Measurements from ENCODE around the gene YPEL2.

YPEL2 gene

GRCh38 chr17:59416184-59416583, 84.7 kb downstream of the YPEL2 start:
- Histone ChIP-seq H3K27me3 (ENCODE audit: low read length) (no peaks in the 10 kb centered on the region), H3K4me3 (ENCODE audit: insufficient read depth, low read length, poor library complexity, severe bottlenecking) (no peak overlapping the region), H3K9me2 (replicated peaks; ENCODE audit: insufficient read depth, low read length) (no peaks in the 10 kb centered on the region), H3F3A (ENCODE audit: insufficient read depth) (no peaks in the 10 kb centered on the region), H4K20me1 (ENCODE audit: low read depth, low read length) (no peaks in the 10 kb centered on the region), H3K4me2 (ENCODE audit: low read depth, low read length, poor library complexity, severe bottlenecking) (no peak overlapping the region), H3K36me3 (ENCODE audit: low read length) (no peaks in the 10 kb centered on the region), H2AFZ (ENCODE audit: low read depth, low read length, severe bottlenecking) (no peak overlapping the region), H3K9ac (ENCODE audit: low read length) (no peak overlapping the region), H3K9me3 (ENCODE audit: insufficient read depth, low read length) (no peaks in the 10 kb centered on the region), H3K79me2 (ENCODE audit: insufficient read depth, low read length) (no peaks in the 10 kb centered on the region), H3K27ac (ENCODE audit: low read depth, low read length) (no peak overlapping the region)
- TF ChIP-seq EZH2phosphoT487 (conservative IDR thresholded peaks at IDR 0.05; ENCODE audit: low read length) (no peak), CTCF (IDR thresholded peaks at IDR 0.05; ENCODE audit: insufficient read depth, low read length, poor library complexity, severe bottlenecking) (no peak)

DNA sequence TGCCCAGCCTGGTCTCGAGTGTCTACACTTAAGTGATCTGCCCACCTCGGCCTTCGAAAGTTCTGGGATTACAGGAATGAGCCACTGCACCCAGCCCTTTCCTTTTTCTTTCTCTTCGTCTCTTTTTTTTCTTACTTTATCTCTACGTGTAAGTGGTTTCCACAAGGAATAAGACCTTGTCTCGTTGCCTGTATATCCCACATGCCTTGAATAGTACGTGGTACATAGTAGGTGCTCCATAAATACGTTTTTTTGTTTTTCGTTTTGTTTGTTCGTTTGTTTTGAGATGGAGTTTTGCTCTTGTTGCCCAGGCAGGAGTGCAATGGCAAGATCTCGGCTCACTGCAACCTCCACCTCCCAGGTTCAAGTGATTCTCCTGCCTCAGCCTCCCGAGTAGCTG, 86.0 kb downstream of the YPEL2 start:
- no peak overlapping the region for H3K27ac ChIP-seq (ENCODE audit: low read depth, low read length)
- no peaks in the 10 kb centered on the region for H3K9me3 ChIP-seq (ENCODE audit: insufficient read depth, low read length)
- TF ChIP-seq EZH2phosphoT487 (conservative IDR thresholded peaks at IDR 0.05; ENCODE audit: low read length) = no peak
- no peak for TF ChIP-seq CTCF (IDR thresholded peaks at IDR 0.05; ENCODE audit: insufficient read depth, low read length, poor library complexity, severe bottlenecking)
- H3K79me2 ChIP-seq (ENCODE audit: insufficient read depth, low read length) = no peaks in the 10 kb centered on the region
- H3F3A ChIP-seq (ENCODE audit: insufficient read depth) = no peaks in the 10 kb centered on the region
- no peak overlapping the region for H3K4me2 ChIP-seq (ENCODE audit: low read depth, low read length, poor library complexity, severe bottlenecking)
- no peaks in the 10 kb centered on the region for H3K27me3 ChIP-seq (ENCODE audit: low read length)
- H4K20me1 ChIP-seq (ENCODE audit: low read depth, low read length) = no peaks in the 10 kb centered on the region
- H3K4me3 ChIP-seq (ENCODE audit: insufficient read depth, low read length, poor library complexity, severe bottlenecking) = no peak overlapping the region
- H3K9ac ChIP-seq (ENCODE audit: low read length) = no peak overlapping the region
- no peaks in the 10 kb centered on the region for H3K9me2 ChIP-seq (replicated peaks; ENCODE audit: insufficient read depth, low read length)
- no peak overlapping the region for H2AFZ ChIP-seq (ENCODE audit: low read depth, low read length, severe bottlenecking)
- H3K36me3 ChIP-seq (ENCODE audit: low read length) = no peaks in the 10 kb centered on the region

DNA sequence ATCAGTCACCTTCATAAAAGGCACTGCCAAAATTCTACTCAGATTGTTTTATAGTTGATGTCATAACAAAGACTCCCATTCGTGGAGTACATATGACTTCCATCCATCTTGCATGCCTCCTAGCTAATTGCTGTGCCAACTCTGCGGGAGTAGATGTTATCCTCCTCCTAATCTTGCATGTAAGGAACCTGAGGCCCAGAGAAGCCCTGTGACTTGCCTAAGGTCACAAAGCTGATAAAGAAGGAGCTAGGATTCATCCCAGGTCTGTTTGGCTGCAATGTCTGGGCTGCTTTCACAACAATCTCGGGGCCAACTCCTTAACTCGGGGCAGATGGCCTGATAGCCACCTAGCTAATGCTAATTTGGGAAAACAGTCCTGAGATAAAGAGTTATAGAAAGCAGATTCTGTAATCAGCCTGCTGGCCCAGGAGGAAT, 87.3 kb downstream of the YPEL2 start:
- no peaks in the 10 kb centered on the region for H3K27me3 ChIP-seq (ENCODE audit: low read length)
- no peaks in the 10 kb centered on the region for H3K36me3 ChIP-seq (ENCODE audit: low read length)
- no peak overlapping the region for H2AFZ ChIP-seq (ENCODE audit: low read depth, low read length, severe bottlenecking)
- no peaks in the 10 kb centered on the region for H3K9me2 ChIP-seq (replicated peaks; ENCODE audit: insufficient read depth, low read length)
- TF ChIP-seq CTCF (IDR thresholded peaks at IDR 0.05; ENCODE audit: insufficient read depth, low read length, poor library complexity, severe bottlenecking) (no peak), EZH2phosphoT487 (conservative IDR thresholded peaks at IDR 0.05; ENCODE audit: low read length) (no peak)
- no peaks in the 10 kb centered on the region for H3F3A ChIP-seq (ENCODE audit: insufficient read depth)
- no peak overlapping the region for H3K27ac ChIP-seq (ENCODE audit: low read depth, low read length)
- no peaks in the 10 kb centered on the region for H3K79me2 ChIP-seq (ENCODE audit: insufficient read depth, low read length)
- H4K20me1 ChIP-seq (ENCODE audit: low read depth, low read length) = no peaks in the 10 kb centered on the region
- H3K9me3 ChIP-seq (ENCODE audit: insufficient read depth, low read length) = no peaks in the 10 kb centered on the region
- H3K4me2 ChIP-seq (ENCODE audit: low read depth, low read length, poor library complexity, severe bottlenecking) = no peak overlapping the region
- H3K4me3 ChIP-seq (ENCODE audit: insufficient read depth, low read length, poor library complexity, severe bottlenecking) = no peak overlapping the region
- no peak overlapping the region for H3K9ac ChIP-seq (ENCODE audit: low read length)

Measured in SU-DHL-6 (cell line).